NCI-H187 (cell line): Measurements from ENCODE around the gene POLA1.

Source experiments
- DNase-seq, 2 experiments: peaks; one replicate each; lab custom pipeline; 2025; lab: John Stamatoyannopoulos, UW

Gene POLA1

DNA sequence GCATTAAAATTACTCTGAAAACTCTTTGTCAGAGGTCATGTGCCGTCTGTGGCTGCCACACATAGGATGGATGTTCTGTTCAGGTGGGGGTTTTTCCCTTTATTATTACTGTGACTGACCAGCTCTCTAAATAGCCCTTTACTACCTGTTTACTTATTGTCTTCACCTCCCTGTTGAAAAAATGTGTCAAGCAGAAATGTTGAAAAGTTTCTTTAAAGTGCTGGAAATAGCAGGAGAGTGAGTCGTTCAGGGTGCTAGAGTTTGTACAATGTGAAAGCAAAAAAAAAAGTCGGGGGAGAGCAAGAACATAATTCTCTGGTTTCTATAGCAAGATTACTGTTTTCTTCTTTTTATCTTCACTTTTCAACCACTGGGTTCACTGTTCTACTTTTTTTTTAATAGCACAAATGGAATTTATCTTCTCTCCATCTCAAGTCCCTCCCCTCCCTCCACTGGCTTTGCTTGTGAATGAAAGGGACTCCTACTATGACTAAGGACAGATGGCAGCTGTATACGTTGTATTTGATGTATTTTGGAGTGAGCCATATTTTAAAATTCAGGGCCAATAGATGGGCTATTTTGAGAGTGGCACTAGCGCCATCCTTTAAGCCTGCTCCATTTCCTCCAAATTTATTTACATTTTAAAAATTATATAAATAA is 288.7 kb downstream of the POLA1 start:
- no peak for DNase-seq

DNA sequence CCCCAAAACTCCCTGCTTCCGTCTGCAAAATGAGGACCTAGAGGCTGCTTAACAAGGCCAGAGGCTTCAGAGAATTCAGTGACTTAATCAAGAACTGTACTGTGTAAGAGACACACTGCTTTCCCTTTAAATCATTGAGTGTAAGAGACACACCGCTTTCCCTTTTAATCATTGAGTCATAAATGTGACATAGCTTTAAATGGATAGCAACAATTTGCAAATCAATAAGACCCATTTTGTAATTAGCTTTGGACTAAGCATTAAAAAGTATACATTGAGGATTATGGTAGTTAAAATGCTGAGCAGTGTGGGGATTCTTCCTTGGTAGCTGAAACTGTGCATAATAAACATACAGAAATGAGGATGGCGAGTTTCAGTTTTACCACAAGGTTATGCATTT is 290.2 kb downstream of the POLA1 start:
- DNase-seq = no peak

DNA sequence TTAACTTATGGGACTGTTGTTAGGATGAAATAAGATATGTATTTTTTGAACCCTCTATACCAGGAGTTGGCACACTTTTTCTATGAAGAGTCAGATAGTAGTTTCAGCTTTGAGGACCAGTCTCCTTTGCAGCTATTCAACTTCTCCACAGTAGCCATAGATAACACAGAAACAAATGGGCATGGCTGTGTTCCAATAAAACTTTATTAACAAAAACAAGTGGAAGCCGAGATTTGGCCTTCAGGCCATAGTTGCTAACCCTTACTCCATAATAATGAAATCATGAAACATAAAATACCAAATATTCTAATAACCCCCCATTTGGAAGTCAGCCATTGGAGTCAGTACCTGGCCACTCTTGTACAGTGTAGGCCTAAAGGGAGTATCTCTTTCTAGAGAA is 291.4 kb downstream of the POLA1 start:
- DNase-seq = no peak

DNA sequence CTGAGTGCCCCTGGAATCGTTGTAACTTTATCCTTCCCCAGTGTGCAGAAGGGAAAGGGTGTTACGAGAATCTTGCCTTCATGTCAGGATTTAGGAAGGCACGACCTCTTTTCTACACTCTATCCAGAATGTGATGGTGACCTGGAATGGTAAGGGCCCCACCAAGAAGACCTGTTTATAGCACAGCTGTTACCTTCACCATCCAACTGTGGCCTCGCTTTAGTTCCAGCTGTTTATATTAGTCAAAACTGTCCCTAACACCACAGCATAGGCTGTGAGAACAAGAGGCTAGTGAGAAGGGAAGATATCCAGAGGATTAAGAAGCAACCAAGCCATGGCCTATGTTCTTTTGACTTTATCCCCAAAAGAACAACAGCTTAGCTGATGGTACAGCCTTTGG is 294.0 kb downstream of the POLA1 start:
- DNase-seq = no peak

DNA sequence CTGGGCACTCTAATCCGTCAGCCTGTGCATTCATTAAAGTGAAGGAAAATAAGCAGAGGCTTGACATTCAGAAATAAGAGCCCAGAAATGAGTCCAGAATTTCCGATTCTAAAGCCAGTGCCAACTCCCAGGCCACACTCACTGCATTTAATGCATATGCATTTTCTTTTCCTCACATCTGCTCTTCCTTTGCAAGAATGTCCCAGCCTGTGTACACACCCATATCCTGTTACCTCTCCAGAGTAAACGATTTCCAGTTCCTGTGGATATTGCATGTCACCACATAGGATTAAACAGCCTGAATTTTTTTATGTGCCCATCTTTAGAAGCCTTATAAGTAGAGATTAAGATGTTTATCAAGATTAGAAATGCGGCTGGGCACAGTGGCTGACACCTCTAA is 294.6 kb downstream of the POLA1 start:
- DNase-seq = no peak

DNA sequence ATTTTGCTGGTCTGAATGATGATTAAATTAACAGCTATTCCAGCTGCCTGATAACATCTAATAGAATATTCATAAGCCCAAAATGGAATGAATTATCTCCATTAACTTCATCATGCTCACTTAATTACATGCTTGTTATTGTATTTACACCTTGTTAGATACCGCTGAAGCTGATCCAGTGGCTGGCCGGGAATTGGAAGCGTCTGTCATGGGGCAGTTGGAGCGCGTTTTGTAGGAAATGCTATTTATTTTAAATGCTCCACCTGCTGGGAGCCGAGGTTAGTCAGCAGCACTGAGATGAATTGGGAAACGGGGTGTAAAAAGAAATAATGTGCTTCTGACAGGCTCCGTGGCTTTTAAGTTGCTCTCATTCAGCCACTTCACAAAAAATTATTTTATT is 296.8 kb downstream of the POLA1 start:
- DNase-seq = no peak

DNA sequence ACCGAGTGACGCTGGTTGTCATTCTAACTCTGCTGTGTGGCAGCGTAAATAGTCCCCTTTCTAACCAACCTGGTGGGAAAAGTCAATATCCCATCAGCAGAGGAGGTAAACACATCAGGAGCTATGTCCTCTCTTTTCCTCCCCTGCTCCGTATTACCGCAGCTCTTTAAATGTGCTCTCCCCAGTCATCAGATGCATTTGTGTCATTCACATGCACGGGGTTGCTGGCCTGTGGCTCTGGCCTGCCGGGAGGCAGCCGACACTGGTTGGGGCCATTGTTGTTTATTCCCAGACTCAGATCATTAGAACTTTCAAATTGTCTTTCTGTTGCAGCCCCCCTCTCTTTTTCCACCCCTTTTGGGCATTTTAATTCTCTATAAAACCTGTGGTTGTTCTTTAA is 300.2 kb downstream of the POLA1 start:
- no peak for DNase-seq

DNA sequence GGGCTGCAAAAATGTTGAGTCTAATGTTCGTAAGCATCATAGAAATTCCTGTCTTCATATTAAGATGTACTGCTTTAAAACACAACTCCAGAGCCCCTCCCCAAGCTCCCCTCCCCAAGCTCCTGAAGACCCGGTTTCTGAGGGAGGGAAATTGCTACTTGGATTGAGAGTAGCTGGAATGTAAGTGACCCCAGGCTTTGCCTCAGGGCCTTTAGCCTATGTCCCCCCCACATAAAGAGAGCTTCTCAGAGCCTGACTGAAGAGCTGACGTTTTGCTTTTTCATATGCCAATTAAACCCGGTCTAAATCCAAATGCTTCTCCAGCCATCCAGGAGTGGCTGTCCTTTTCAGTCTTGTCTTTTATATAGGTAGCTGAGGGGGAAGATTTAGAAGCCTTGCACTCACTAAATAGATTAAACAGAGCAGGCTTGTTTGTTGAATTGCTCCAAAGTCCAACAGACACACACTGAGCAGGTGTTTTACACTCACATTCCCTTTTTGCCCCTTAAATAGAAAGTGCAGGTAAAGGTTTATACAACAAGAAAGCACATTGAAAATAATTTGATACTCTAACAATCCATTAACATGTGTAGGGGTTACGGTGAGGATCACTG is 302.5 kb downstream of the POLA1 start:
- no peak for DNase-seq

DNA sequence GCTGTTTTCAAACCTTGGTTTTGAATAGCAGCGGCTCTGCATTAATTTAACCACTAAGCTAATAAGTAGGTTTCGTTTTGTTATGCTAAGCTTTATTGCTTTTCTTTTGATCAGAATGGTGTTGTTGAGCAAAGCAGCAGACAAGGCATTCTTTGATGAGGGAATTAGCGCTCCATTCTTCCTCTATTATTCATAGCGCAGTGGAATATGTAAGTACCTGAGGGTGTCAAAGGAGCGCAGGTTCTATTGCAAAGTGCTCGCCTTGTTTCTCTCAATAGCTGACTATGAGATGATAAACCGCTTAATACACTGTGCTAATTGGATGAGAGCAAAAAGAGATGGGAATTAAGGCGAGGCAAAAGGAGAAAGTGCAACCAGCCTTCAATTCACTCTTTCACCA is 305.8 kb downstream of the POLA1 start:
- no peak for DNase-seq

DNA sequence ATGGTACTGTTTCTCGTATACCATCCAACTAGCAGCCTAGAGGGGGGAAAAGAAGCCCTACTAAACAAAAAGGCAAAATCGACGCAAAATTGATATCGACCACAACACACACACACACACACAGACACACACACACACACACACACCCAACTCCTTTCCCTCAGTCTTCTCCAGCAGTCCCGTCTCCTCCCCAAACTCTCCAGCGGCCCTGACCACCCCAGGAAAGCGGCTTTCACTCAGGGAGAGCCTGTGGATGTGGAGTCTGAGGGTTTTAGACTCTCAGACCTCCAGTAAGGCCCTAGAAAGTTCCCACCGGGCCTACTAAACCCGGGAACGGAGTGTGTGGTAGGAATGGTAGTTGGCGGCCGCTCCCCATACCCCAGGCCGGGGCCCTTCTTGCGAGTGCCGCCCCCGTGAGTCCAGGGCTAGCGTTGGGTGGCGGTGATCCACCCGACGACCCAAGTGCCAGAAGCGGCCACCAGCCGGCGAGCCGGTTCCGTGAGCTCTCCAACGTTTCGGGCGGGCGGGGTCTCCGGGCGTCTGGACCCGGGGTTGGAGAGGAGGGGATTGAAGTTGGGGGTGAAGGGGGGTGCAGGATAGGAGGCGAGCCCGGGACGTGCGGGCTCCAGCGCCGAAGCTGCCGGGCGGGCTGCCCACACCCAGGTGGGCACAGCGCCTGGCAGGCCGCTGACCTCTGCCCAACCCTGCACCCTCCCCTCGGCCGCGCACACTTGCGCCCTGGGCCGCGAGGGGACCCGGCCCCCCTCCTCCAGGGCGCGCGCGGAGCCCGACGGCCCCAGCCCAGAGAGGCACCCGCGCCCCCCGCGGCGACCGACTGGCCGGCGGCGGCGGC is 308.3 kb downstream of the POLA1 start:
- DNase-seq = no peak

DNA sequence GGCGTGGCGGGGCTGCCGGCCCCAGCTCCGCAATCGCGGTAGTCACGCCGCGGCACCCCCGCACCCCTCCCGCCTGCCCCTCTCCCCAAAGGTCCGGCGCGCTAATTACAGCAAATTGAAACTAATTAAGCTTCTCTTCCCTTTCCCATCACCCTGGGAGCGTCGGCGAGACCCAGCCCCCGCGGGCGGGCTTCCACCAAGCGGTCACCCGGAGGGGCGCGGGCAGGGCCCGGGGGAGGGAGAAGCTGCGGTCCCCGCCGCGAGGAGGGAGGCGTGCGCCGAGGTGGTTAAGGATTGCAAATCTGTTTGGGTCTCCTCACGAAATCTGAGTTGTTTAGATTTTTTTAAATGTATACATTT is 308.9 kb downstream of the POLA1 start:
- no peak for DNase-seq

DNA sequence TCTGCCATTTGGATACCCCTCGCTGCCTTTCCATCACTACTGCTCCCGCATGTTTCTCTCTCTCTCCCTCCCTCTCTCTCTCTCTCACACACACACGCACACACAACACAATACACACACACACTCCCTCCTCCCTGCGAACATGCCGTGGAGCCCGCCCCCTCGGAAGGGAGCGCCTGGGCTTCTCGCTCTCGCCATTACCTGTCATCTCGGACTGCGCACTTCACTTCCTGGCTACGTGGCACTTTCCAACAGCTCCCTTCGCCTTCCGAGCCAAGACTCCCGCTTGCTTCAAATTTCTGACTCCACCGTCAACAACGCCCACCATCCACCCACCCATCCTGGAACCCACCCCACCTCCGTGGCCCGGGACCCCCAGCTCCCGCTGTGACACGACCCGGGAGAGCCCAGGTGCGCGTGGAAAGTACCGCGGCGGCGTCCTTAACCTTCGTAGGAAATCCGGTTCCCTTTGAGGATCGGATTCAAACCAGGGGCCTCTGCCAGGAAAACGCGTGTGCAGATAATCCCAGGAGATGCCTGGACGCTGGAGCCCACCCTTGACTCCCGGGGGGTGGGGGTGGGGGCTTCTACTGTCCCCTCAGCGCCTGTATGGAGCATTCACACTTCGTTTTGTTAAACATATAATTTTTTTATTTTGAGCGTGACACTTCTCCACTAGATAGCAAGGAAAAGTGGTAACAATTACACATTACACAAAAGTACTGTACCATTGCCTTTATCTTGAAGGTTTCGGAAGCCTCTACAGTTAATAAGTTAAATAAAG is 309.5 kb downstream of the POLA1 start:
- no peak for DNase-seq

DNA sequence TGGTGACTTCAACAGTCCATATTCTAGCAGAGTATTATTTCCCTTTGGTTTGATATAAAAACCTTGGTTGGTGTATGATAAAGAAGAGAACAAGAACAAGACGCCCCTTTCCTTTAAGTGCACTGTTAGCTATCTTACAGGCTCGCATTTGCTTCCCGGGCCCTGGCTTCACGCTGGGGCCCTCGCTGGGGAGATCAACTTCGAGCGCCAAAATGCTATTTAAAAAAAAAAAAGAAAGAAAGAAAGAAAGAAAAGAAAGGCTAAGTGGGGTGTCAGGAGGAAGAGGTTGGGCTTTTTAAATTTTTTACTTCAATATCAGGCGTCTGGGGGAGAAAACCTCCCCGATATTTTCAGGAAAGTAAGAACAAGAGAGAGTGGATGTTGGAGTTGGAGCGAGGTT is 310.3 kb downstream of the POLA1 start:
- DNase-seq = no peak

DNA sequence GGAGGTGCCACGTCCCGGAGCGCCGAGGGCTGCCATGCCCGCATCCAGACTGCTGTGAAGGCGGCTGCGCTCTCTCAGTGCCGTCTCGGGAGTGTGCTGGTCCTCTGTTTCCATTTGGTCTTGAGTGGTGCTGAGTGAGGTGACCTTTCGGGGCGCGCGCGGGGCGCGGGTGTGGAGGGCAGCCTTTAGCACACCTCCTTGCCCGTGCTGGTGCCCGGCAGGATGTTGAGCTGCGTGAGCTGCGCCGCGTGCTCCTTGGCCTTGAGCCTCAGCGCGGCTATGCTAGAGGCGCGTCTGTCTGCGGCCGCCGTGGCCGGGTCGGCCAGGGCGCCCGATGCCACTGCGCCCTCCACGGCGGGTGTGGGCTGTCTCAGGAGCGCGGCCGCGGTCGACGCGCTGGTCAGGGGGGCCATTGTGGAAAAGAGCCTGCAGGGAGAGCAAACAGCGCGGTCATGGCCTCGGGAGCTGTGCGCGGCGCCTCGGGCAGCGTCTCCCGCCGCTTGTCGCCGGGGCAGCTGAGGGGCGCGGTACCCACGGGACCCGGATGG is 310.8 kb downstream of the POLA1 start:
- DNase-seq = no peak

DNA sequence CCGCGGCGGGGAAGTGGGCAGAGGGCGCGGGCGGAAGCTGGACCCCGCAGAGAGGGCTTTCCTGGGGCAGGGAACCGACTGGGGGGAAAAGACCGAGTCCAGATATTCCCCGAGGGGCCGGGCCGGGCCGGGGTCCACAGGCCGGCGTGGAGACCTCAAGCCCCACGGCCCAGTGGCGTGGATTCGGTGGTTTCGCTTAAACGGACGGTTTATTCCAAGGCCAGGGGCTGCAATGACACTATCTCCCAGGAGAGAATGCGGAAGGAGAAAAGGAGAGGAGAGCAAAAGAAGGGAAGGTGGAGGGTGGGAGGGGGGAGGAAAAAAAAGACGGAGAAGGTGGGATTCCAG is 311.3 kb downstream of the POLA1 start:
- no peak for DNase-seq

DNA sequence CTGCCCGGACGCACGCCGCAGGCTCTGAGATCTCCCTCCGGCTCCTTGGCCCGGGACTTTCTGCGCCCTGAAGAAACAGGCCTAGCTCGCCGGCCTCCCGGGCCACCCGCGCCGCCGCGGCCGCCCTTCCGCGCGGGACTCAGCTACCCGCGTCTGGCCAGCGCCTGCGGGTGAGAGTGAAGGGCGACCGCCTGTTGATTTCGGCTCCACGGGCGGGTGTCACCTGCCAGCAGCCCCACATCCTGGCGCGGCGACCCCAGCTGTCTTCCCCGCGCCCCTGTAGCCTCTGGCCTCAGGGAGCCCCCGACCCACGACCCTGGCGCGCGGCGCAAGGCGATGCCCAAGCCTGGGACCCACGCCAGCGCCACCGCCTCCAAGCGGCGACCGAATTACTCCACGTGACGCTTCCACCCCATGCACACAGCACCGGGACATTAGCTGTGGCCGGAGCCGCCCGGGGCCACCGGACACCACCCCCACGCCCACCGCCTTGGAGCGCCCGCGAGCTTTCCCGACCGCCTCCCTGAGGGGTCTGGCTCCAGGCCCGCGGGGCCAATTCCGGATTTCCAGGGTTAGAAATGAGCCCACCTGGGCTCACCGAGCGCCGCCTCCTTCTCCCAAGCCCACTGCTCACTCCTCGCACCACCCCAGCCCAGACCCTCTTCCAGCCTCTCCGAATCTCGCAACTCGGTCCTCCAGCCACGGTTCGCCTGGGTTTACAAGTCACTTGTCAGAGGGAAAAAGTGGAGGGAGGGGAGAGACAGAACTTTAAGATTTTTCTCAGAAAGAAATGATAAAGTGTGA is 311.9 kb downstream of the POLA1 start:
- DNase-seq = no peak

DNA sequence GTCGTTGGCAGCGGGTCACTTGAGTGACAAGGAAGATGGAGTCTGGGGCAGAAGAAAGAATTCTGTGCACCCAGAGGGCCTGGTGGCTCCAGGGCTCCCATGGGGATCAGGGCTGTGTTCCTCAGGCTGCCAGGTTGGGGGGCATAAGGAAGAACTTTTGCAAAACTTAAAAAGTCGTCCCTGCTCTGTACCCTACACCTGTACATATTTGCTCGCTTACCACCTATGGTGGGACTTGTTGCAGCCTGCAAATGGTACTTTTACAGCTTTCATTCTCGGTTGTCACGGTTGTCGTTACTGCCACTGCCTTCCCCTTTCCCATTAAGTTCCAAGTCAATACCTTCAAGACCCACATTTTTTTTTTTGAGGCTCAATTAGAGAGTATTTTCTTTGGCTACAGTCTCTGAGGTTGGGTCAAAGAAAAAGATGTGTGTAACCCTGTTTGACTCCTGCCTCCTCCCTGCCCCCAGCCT is 312.9 kb downstream of the POLA1 start:
- DNase-seq = no peak

DNA sequence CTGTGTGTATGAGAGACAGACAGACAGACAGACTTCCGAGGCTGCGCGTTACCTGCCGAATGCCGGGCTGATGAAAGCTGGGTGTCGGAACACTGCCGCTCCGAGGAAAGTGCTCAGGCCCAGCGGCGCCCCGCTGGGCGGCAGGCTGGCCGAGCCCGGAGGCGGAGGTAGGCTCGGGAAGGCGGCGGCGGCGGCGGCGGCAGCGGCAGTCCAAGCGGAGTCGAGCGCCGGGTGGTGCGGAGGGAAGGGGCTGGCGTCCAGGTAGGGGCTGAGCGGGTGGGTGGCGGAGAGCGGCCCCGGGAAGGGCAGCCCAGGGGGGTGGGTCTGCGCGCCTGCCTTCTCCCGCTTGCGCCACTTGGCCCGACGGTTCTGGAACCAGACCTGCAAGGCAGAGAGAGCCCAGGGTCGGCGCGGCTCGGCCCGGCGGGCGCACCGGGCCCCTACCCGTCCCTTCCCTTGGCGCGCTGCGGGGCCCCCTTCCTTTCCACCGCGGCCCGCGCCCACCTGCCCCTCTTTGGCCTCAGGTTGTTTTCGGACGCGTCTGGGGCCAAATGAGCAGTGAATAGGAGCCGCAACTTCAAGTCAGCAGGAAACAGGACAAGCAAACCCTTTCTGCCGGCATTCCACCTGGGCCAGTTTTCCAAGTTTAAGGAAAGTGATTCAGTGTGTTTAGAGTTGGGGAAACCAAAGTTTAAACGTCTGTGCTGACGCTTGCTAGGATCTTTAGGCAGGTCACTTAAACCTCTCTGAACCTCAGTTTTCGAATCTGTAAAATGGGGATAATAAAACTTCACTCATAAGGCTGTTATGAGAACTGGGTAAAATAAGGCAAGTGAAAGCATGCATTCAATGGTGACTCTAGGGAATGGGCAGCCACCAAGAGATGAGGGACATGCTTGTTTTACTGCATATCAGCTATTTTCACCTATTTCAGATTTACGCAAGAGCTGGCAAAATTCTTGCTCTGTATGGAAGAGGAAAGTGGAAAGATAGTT is 313.6 kb downstream of the POLA1 start:
- no peak for DNase-seq

DNA sequence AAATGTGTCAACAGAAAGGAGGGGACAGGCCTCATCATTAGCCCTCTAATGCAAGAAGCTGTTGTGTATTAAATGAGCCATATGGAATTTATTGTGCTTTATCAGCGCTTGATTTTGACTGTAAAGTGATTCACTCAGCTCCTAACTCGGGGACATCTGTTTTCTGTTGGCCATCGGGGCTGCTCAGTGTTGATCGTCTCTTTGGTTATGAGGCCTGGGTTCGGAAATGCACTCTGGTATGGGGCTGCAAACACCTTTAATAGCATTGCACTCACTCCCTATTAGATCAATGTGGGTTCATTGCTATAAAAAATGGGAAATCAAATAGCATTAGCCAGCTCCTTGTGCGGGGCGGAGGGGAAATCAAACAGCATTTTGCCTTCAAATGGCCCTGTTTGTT is 315.7 kb downstream of the POLA1 start:
- DNase-seq = no peak
